ENCODE results near the gene ZNF385B. TPM values are rescaled to one million over a fixed set of nuclear protein-coding genes. Genes with fewer than 3 reads are reported as not detected.

Gene ZNF385B
- total and polyA plus RNA-seq, 2 donors (not counting 1 experiment from before 2014, with no cell fraction given), result not detected

DNA sequence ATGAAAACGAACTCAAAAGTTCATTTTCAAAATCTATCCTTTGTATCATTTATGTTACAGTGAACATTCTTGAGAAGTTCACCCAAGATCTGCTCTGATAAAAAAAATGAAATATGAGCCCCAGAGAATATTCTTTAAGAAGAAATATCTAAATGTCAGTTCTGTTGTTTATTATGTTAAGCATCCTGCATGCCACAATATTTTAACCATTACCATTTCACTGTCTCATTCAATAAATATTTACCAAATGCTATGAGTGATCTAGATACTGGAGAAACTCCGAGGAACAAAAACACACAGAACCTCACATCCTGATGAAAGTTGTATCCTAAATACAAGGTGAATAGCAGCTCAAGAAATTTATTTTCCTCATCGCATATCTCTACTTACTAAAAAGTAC lies 170.2 kb downstream of the ZNF385B start:
- H3K27me3 Mint-ChIP-seq, result peaks cover 13% of the 10 kb centered on the region
- POLR2A ChIA-PET, result no interaction called here
- no CpG with 5 or more reads among the region's 3 CpGs for WGBS (ENCODE audit: insufficient coverage)
- no peaks in the 10 kb centered on the region for H3K9me3 Mint-ChIP-seq (ENCODE audit: insufficient read depth)
- H3K4me1 Mint-ChIP-seq, result no peaks in the 10 kb centered on the region
- H3K27ac Mint-ChIP-seq, result no peak overlapping the region
- Histone ChIP-seq H3K9me3 (ENCODE audit: control extremely low read depth in 1 of 3, control insufficient read depth in 2 of 3, insufficient read depth in 1 of 3, low read length in 2 of 3) (no peaks in the 10 kb centered on the region), H3K27me3 (replicated peaks in 1 of 4; ENCODE audit: control extremely low read depth in 1 of 4, control insufficient read depth in 3 of 4, insufficient read depth in 4 of 4, low read length in 3 of 4) (no peaks in the 10 kb centered on the region), H3K4me3 (ENCODE audit: control extremely low read depth in 1 of 5, extremely low read depth in 1 of 5, insufficient read depth in 1 of 5, low read depth in 2 of 5, low read length in 4 of 5) (no peak overlapping the region), H3K36me3 (replicated peaks in 1 of 2; ENCODE audit: control extremely low read depth in 1 of 2, control insufficient read depth in 1 of 2, extremely low read depth in 1 of 2, insufficient read depth in 2 of 2, low read length in 1 of 2) (no peaks in the 10 kb centered on the region), H3K9ac (ENCODE audit: low read length) (no peak overlapping the region), H3K79me2 (ENCODE audit: control insufficient read depth, insufficient read depth, low read length) (no peaks in the 10 kb centered on the region), H2AFZ (ENCODE audit: insufficient read depth, low read depth, low read length, poor library complexity, severe bottlenecking) (no peak overlapping the region), H3K4me2 (replicated peaks; ENCODE audit: low read depth, low read length, poor library complexity, severe bottlenecking) (no peak overlapping the region), H3K27ac (ENCODE audit: low read length in 2 of 2) (no peak overlapping the region), H4K20me1 (ENCODE audit: control insufficient read depth, insufficient read depth, low read length, poor library complexity, severe bottlenecking) (no peaks in the 10 kb centered on the region), H3K4me1 (ENCODE audit: control insufficient read depth in 2 of 2, insufficient read depth in 2 of 2, low read length in 2 of 2) (no peaks in the 10 kb centered on the region)
- intact Hi-C loops (cut with micrococcal nuclease), result no loop called here
- ATAC-seq (ENCODE audit: low read depth), result no peak
- H3K4me3 Mint-ChIP-seq, result no peak overlapping the region
- CTCF ChIA-PET, result no interaction called here
- no peak for TF ChIP-seq EZH2 (IDR thresholded peaks at IDR 0.05; ENCODE audit: borderline replicate concordance, insufficient read depth, low read depth, low read length, poor library complexity, severe bottlenecking)
- TF ChIP-seq, protein P1, sequence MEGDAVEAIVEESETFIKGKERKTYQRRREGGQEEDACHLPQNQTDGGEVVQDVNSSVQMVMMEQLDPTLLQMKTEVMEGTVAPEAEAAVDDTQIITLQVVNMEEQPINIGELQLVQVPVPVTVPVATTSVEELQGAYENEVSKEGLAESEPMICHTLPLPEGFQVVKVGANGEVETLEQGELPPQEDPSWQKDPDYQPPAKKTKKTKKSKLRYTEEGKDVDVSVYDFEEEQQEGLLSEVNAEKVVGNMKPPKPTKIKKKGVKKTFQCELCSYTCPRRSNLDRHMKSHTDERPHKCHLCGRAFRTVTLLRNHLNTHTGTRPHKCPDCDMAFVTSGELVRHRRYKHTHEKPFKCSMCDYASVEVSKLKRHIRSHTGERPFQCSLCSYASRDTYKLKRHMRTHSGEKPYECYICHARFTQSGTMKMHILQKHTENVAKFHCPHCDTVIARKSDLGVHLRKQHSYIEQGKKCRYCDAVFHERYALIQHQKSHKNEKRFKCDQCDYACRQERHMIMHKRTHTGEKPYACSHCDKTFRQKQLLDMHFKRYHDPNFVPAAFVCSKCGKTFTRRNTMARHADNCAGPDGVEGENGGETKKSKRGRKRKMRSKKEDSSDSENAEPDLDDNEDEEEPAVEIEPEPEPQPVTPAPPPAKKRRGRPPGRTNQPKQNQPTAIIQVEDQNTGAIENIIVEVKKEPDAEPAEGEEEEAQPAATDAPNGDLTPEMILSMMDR (IDR thresholded peaks at IDR 0.05), result no peak
- no peak for DNase-seq

DNA sequence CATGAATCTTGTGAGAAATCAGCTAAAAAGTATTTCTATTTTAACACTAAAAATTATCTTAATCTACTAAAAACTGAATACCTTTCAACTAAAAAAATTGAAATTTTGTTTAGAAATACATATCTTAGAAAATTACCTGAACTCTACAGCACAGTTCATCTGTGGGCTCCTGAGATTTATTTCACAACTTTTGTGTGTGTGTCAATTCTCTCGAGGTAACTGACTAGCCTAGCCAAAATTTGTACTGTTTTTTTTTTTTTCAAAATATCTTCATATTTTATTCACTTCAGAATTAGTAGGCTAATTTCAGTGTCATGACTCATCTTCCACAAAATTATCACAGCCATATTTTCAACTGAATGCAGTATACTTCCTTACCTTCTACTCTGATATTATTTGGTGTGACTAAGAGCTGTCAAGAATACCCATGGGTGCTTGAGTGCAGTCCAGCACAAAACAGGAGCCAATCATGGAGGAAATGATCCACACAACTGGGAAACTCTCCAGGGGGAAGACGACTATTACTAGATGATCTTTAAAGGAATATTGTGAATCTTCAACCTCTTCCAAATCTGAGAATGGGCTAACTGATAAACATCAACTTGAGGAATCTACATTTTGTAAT lies 174.6 kb downstream of the ZNF385B start:
- Histone ChIP-seq H3K4me1 (ENCODE audit: control insufficient read depth in 2 of 2, insufficient read depth in 2 of 2, low read length in 2 of 2) (no peaks in the 10 kb centered on the region), H3K27ac (ENCODE audit: low read length in 2 of 2) (no peak overlapping the region), H3K4me2 (replicated peaks; ENCODE audit: low read depth, low read length, poor library complexity, severe bottlenecking) (no peak overlapping the region), H2AFZ (ENCODE audit: insufficient read depth, low read depth, low read length, poor library complexity, severe bottlenecking) (no peak overlapping the region), H3K79me2 (ENCODE audit: control insufficient read depth, insufficient read depth, low read length) (no peaks in the 10 kb centered on the region), H3K9ac (ENCODE audit: low read length) (no peak overlapping the region), H3K36me3 (replicated peaks in 1 of 2; ENCODE audit: control extremely low read depth in 1 of 2, control insufficient read depth in 1 of 2, extremely low read depth in 1 of 2, insufficient read depth in 2 of 2, low read length in 1 of 2) (no peaks in the 10 kb centered on the region), H3K9me3 (ENCODE audit: control extremely low read depth in 1 of 3, control insufficient read depth in 2 of 3, insufficient read depth in 1 of 3, low read length in 2 of 3) (no peaks in the 10 kb centered on the region), H3K4me3 (ENCODE audit: control extremely low read depth in 1 of 5, extremely low read depth in 1 of 5, insufficient read depth in 1 of 5, low read depth in 2 of 5, low read length in 4 of 5) (no peak overlapping the region), H4K20me1 (ENCODE audit: control insufficient read depth, insufficient read depth, low read length, poor library complexity, severe bottlenecking) (no peaks in the 10 kb centered on the region), H3K27me3 (replicated peaks in 1 of 4; ENCODE audit: control extremely low read depth in 1 of 4, control insufficient read depth in 3 of 4, insufficient read depth in 4 of 4, low read length in 3 of 4) (no peaks in the 10 kb centered on the region)
- no peak for ATAC-seq (ENCODE audit: low read depth)
- TF ChIP-seq, protein P1 (IDR thresholded peaks at IDR 0.05), result no peak
- no peak for TF ChIP-seq EZH2 (IDR thresholded peaks at IDR 0.05; ENCODE audit: borderline replicate concordance, insufficient read depth, low read depth, low read length, poor library complexity, severe bottlenecking)
- peaks cover 4% of the 10 kb centered on the region for H3K27me3 Mint-ChIP-seq
- H3K9me3 Mint-ChIP-seq (ENCODE audit: insufficient read depth), result no peaks in the 10 kb centered on the region
- no peaks in the 10 kb centered on the region for H3K4me1 Mint-ChIP-seq
- no peak overlapping the region for H3K4me3 Mint-ChIP-seq
- CTCF ChIA-PET, result no interaction called here
- POLR2A ChIA-PET, result interaction anchor here (0.7 kb wide), 1 partner anchor 218 kb away, joined by 5 read pairs; no protein-coding TSS in a partner anchor
- no peak for DNase-seq
- no peak overlapping the region for H3K27ac Mint-ChIP-seq
- intact Hi-C loops (cut with micrococcal nuclease), result no loop called here
- no CpG with 5 or more reads among the region's 2 CpGs for whole genome bisulfite sequencing (ENCODE audit: insufficient coverage)

Data from B cell (primary cell).